CD8-positive, alpha-beta memory T cell (primary cell): ENCODE data around the gene FAM81B. TPM values are rescaled to one million over a fixed set of nuclear protein-coding genes. Genes with fewer than 3 reads are reported as not detected.

Experiments used
- CTCF ChIA-PET: fragments of 350-600 bp; sonication (Branson Sonifier 250); formaldehyde crosslinking; loops from one replicate; lab custom pipeline; 2021; ENCODE audit warnings: antibody characterized with exemption; lab: Charles Lee
- POLR2A ChIA-PET: fragments of 350-600 bp; sonication (Branson Sonifier 250); formaldehyde crosslinking; loops from one replicate; lab custom pipeline; 2021; ENCODE audit warnings: antibody characterized with exemption; lab: Charles Lee
- DNase-seq, 5 donors: peaks; one replicate each; pipeline versions ENCODE4 v3.0.0 to v3.0.0-alpha.2; 2020 to 2022; ENCODE audit warnings: mixed read lengths in 1 of 5
- H3K27ac ChIP-seq: one replicate; pipeline ENCODE4 v1.7.0; 2013; ENCODE audit warnings: low read depth, mild to moderate bottlenecking, low read length, moderate library complexity
- H3K27me3 ChIP-seq: 2 replicates; pipeline ENCODE4 v1.7.0; 2013; ENCODE audit warnings: low read length, mild to moderate bottlenecking; ENCODE audit not compliant: insufficient read depth, poor library complexity, severe bottlenecking
- H3K36me3 ChIP-seq: 2 replicates; pipeline ENCODE4 v1.7.0; 2013; ENCODE audit warnings: mild to moderate bottlenecking, low read length, moderate library complexity; ENCODE audit not compliant: insufficient read depth
- H3K4me1 ChIP-seq: 2 replicates; pipeline ENCODE4 v1.7.0; 2013; ENCODE audit warnings: mild to moderate bottlenecking, low read length, moderate library complexity; ENCODE audit not compliant: insufficient read depth
- H3K4me3 ChIP-seq: 2 replicates; pipeline ENCODE4 v1.7.0; 2013; ENCODE audit warnings: mild to moderate bottlenecking, low read length
- H3K9me3 ChIP-seq: 2 replicates; pipeline ENCODE4 v1.7.0; 2013; ENCODE audit warnings: mild to moderate bottlenecking, low read length
- H3K27ac Mint-ChIP-seq, 8 donors: one replicate each; pipeline ENCODE4 v1.8.0; 2020 to 2021; ENCODE audit warnings: mixed read lengths in 8 of 8, mild to moderate bottlenecking in 6 of 8, inconsistent platforms in 3 of 8, moderate library complexity in 3 of 8
- H3K27me3 Mint-ChIP-seq, 2 donors: one replicate each; pipeline ENCODE4 v1.8.0; 2020 to 2021; ENCODE audit warnings: mixed read lengths in 2 of 2, mild to moderate bottlenecking in 1 of 2, moderate library complexity in 1 of 2
- H3K36me3 Mint-ChIP-seq, 3 donors: one replicate each; pipeline ENCODE4 v1.8.0; 2020 to 2021; ENCODE audit warnings: mixed read lengths in 3 of 3, inconsistent platforms in 1 of 3, mild to moderate bottlenecking in 1 of 3
- H3K4me1 Mint-ChIP-seq, 3 donors: one replicate each; pipeline ENCODE4 v1.8.0; 2020 to 2021; ENCODE audit warnings: mixed read lengths in 3 of 3, inconsistent platforms in 1 of 3, mild to moderate bottlenecking in 1 of 3
- H3K4me3 Mint-ChIP-seq, 7 donors: one replicate each; pipeline ENCODE4 v1.8.0; 2020 to 2021; ENCODE audit warnings: mixed read lengths in 7 of 7, mild to moderate bottlenecking in 6 of 7, moderate library complexity in 4 of 7, inconsistent platforms in 2 of 7
- H3K9me3 Mint-ChIP-seq, 5 donors: one replicate each; pipeline ENCODE4 v1.8.0; 2020 to 2022; ENCODE audit warnings: mixed read lengths in 5 of 5, mild to moderate bottlenecking in 3 of 5, moderate library complexity in 2 of 5, inconsistent platforms in 1 of 5
- polyA plus RNA-seq: library from polyadenylated mRNA; unstranded; fragments of 300-500 nt; fragmentation: Illumina TruSeq; gene quantifications from one replicate; pipeline ENCODE4 v1.2.3, GENCODE V29; 2021
- total RNA-seq, 2 experiments: library from RNA; stranded (reverse); gene quantifications; one replicate each; pipeline ENCODE4 v1.2.3, GENCODE V29; 2021

The FAM81B gene
- total and polyA plus RNA-seq, 3 experiments from 2014 or later: not detected

GRCh38 chr5:95487880-95488279 is 96.7 kb downstream of the FAM81B start:
- H3K4me3 Mint-ChIP-seq: no peak overlapping the region

More at GRCh38 chr5:95487880-95488279, 96.7 kb downstream of the FAM81B start:
- H3K27ac Mint-ChIP-seq: no peak overlapping the region
- peaks cover 13% of the 10 kb centered on the region for H3K9me3 ChIP-seq
- no peaks in the 10 kb centered on the region for H3K27me3 Mint-ChIP-seq
- H3K36me3 ChIP-seq: peaks cover 56% of the 10 kb centered on the region
- H3K4me3 ChIP-seq: no peak overlapping the region
- no peak overlapping the region for H3K27ac ChIP-seq
- H3K27me3 ChIP-seq: no peaks in the 10 kb centered on the region
- ChIA-PET CTCF (no interaction called here), POLR2A (no interaction called here)
- H3K9me3 Mint-ChIP-seq: peaks cover 22 to 25% (median 23%) of the 10 kb centered on the region in 5 donors
- peaks cover 47 to 87% (median 75%) of the 10 kb centered on the region in 3 donors for H3K36me3 Mint-ChIP-seq
- no peaks in the 10 kb centered on the region for H3K4me1 ChIP-seq
- H3K4me1 Mint-ChIP-seq: peaks cover 0 to 3% (median 2%) of the 10 kb centered on the region in 3 donors
- no peak for DNase-seq

Other genes starting within 250 kb of the FAM81B start
- under 1 TPM; 0.51 to 0.55 TPM for gene MCTP1, start 106.3 kb upstream of the FAM81B start, total RNA-seq
- gene MCTP1, start 106.3 kb upstream of the FAM81B start, polyA plus RNA-seq: 0.92 TPM
- gene SKIC3, start 163.6 kb downstream of the FAM81B start, total RNA-seq: 10 to 100 TPM; 65.2 to 65.7 TPM
- gene SKIC3, start 163.6 kb downstream of the FAM81B start, polyA plus RNA-seq: 40.2 TPM
- 1 to 10 TPM; 4.3 to 5.7 TPM for gene ARSK, start 163.7 kb downstream of the FAM81B start, total RNA-seq
- gene ARSK, start 163.7 kb downstream of the FAM81B start, polyA plus RNA-seq: 9.6 TPM
- under 1 TPM; 0.18 to 0.26 TPM for gene GPR150, start 228.7 kb downstream of the FAM81B start, total RNA-seq
- gene GPR150, start 228.7 kb downstream of the FAM81B start, polyA plus RNA-seq: 2.8 TPM